Calu3 (cell line): ENCODE measurements around the gene PARM1. TPM values are rescaled to one million over a fixed set of nuclear protein-coding genes. Genes with fewer than 3 reads are reported as not detected.

Experiments used
- Bru-seq: library from RNA; stranded (reverse); fragments of 400-500 nt; gene quantifications from one replicate; lab custom pipeline; 2021; lab: Mats Ljungman, UMichigan
- BruChase-seq, 2 experiments: library from RNA; stranded (reverse); fragments of 400-500 nt; gene quantifications; one replicate each; lab custom pipeline; 2021; lab: Mats Ljungman, UMichigan
- BruUV-seq: library from RNA; stranded (reverse); fragments of 400-500 nt; replicated peaks from 2 replicates; lab custom pipeline; 2021; lab: Mats Ljungman, UMichigan
- CTCF ChIA-PET: fragments of 300-600 bp; sonication (Branson Sonifier 250); formaldehyde crosslinking; loops from one replicate; lab custom pipeline; 2022; ENCODE audit warnings: antibody characterized with exemption; lab: Charles Lee
- DNase-seq: peaks from one replicate; pipeline ENCODE4 v3.0.0; 2022
- H3K27ac Mint-ChIP-seq: one replicate; pipeline ENCODE4 v1.8.0; 2022; ENCODE audit warnings: mixed read lengths; ENCODE audit not compliant: unreplicated experiment
- H3K27me3 Mint-ChIP-seq: one replicate; pipeline ENCODE4 v1.8.0; 2022; ENCODE audit warnings: mixed read lengths; ENCODE audit not compliant: unreplicated experiment
- H3K36me3 Mint-ChIP-seq: one replicate; pipeline ENCODE4 v1.8.0; 2022; ENCODE audit warnings: mild to moderate bottlenecking, moderate library complexity, mixed read lengths; ENCODE audit not compliant: insufficient read depth, unreplicated experiment
- H3K4me1 Mint-ChIP-seq: one replicate; pipeline ENCODE4 v1.8.0; 2022; ENCODE audit warnings: mild to moderate bottlenecking, low read depth, mixed read lengths; ENCODE audit not compliant: unreplicated experiment
- H3K4me3 Mint-ChIP-seq: one replicate; pipeline ENCODE4 v1.8.0; 2022; ENCODE audit warnings: mild to moderate bottlenecking, low read depth, moderate library complexity, mixed read lengths; ENCODE audit not compliant: unreplicated experiment
- H3K9me3 Mint-ChIP-seq: one replicate; pipeline ENCODE4 v1.8.0; 2022; ENCODE audit warnings: low read depth, mixed read lengths; ENCODE audit not compliant: unreplicated experiment
- CTCF ChIP-seq: fragments of 200-600 bp; IDR thresholded peaks from one replicate; pipeline ENCODE4 v1.8.0; 2022; ENCODE audit warnings: antibody characterized with exemption; ENCODE audit not compliant: unreplicated experiment
- intact Hi-C: fragments of 100-400 bp; cut with micrococcal nuclease; formaldehyde crosslinking; loops from one replicate; pipeline ENCODE4 v1.10.0; 2022; ENCODE audit not compliant: unreplicated experiment
- long read RNA-seq: library from polyadenylated mRNA; stranded (forward); transcript quantifications from one replicate; pipeline ENCODE4 v2.0.0, GENCODE V29; 2022
- total RNA-seq: library from RNA; stranded (reverse); gene quantifications from 2 replicates; pipeline ENCODE4 v1.2.3, GENCODE V29; 2022

PARM1 gene
- total RNA-seq, result 4.4 and 6.5 TPM in 2 replicates
- percentile 44 among the genes with signal in this experiment for Bru-seq, nascent RNA
- BruChase-seq, experiment 1, labeled RNA remaining after a 6-hour chase, result percentile 34 among the genes with signal in this experiment
- BruChase-seq, experiment 2, labeled RNA remaining after a 2-hour chase, result percentile 29 among the genes with signal in this experiment
- long read RNA-seq, full-length matches to known transcripts, result 12 of 19 reads
- long read RNA-seq, partial matches to known transcripts, result 1 of 19 reads
- long read RNA-seq, other reads (novel, unspliced or antisense), result 6 of 19 reads

- intact Hi-C loops, result loop anchor here (2.0 to 5.0 kb wide), 2 partner anchors 184 to 358 kb away; no protein-coding TSS in a partner anchor
- DNase-seq, result peak; percentile 90
- Mint-ChIP-seq H3K27ac (no peak within 1 kb of the TSS), H3K9me3 (no peaks in the 10 kb centered on the region), H3K4me1 (no peaks in the 10 kb centered on the region), H3K27me3 (peaks cover 14% of the 10 kb centered on the region), H3K36me3 (peaks cover 18% of the 10 kb centered on the region), H3K4me3 (peak within 1 kb of the TSS; percentile 95)
- BruUV-seq, result no TSS peak
- peak; percentile 60 for TF ChIP-seq CTCF
- CTCF ChIA-PET, result interaction anchor here (0.8 to 1.8 kb wide), 3 partner anchors 10 to 91 kb away, joined by 3 to 10 read pairs (median 3); no protein-coding TSS in a partner anchor
Observed at GRCh38 chr4:74932832-74933561, at the start of gene PARM1. PARM1 (plus strand) TSS chr4:74933116; CDS start chr4:74933328, 212 bp downstream.

- TF ChIP-seq CTCF, result no peak
- no peaks in the 10 kb centered on the region for H3K36me3 Mint-ChIP-seq
- peaks cover 24% of the 10 kb centered on the region for H3K27me3 Mint-ChIP-seq
- no peak overlapping the region for H3K27ac Mint-ChIP-seq
- H3K4me1 Mint-ChIP-seq, result no peaks in the 10 kb centered on the region
- DNase-seq, result no peak
- intact Hi-C loops, result no loop called here
- H3K4me3 Mint-ChIP-seq, result no peak overlapping the region
- no TSS peak for BruUV-seq
- peaks cover 3% of the 10 kb centered on the region for H3K9me3 Mint-ChIP-seq
- CTCF ChIA-PET, result no interaction called here
Observed at GRCh38 chr4:74884266-74884665, 48.6 kb upstream of the PARM1 start.

GRCh38 chr4:74886484-74886883 is 46.4 kb upstream of the PARM1 start:
- no peak for TF ChIP-seq CTCF
- CTCF ChIA-PET, result no interaction called here
- DNase-seq, result no peak
- peaks cover 7% of the 10 kb centered on the region for H3K27me3 Mint-ChIP-seq
- BruUV-seq, result no TSS peak
- H3K4me3 Mint-ChIP-seq, result no peak overlapping the region
- H3K27ac Mint-ChIP-seq, result no peak overlapping the region
- intact Hi-C loops, result no loop called here
- no peaks in the 10 kb centered on the region for H3K36me3 Mint-ChIP-seq
- H3K9me3 Mint-ChIP-seq, result no peaks in the 10 kb centered on the region
- no peaks in the 10 kb centered on the region for H3K4me1 Mint-ChIP-seq

- no TSS peak for BruUV-seq
- no peak overlapping the region for H3K4me3 Mint-ChIP-seq
- H3K36me3 Mint-ChIP-seq, result no peaks in the 10 kb centered on the region
- no peak for TF ChIP-seq CTCF
- intact Hi-C loops, result no loop called here
- CTCF ChIA-PET, result no interaction called here
- H3K27ac Mint-ChIP-seq, result no peak overlapping the region
- no peak for DNase-seq
- H3K4me1 Mint-ChIP-seq, result peaks cover 21% of the 10 kb centered on the region
- no peaks in the 10 kb centered on the region for H3K9me3 Mint-ChIP-seq
- H3K27me3 Mint-ChIP-seq, result no peaks in the 10 kb centered on the region
Observed at GRCh38 chr4:74890341-74890740, 42.6 kb upstream of the PARM1 start.
